NCI-H2196 treated with DMSO at 0.1 percent for 48 hours (cell line): ENCODE results near the gene SERPINA1.

Source experiments
- DNase-seq: peaks from one replicate; lab custom pipeline; 2025; ENCODE audit not compliant: unreplicated experiment; lab: John Stamatoyannopoulos, UW

The SERPINA1 gene

DNA sequence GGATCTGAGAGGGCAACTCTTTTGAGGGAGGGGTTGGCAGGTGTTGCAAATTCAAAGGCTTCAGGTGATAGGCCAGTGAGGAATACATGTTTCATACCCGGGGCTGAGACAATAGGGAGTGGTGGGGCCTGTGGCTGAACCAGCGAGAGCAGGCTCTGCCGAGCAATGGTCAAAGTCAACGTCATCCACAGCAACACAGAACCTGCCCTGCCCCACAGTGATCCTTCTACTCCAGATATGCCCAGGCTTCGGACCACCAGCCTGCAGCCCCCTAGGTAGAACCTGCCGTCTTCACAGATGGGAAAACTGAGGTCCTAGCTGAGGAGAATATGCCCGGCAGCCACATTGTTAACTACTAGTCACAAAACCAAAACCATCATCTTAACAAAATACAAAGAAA lies 4.1 kb downstream of the SERPINA1 start:
- DNase-seq: no peak

DNA sequence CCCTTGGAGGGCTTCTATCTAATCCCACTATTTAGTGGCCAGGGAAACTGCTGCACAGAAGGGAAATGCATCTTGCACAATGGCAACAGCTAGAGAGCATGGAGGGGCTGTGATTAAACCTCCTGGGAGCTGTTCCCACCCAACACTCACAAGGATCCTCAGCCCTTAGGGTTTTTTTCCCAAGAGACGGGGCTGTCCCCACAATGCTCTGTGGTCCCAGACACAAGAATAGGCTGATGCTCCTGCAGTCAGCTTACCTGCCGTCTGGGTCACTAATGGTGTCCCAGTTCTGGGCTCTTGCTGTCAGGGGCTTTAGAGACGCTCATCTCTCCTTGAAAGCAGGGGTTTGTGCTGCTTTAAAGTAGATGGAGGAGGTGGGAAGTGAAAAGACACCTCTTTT lies 4.6 kb downstream of the SERPINA1 start:
- no peak for DNase-seq

DNA sequence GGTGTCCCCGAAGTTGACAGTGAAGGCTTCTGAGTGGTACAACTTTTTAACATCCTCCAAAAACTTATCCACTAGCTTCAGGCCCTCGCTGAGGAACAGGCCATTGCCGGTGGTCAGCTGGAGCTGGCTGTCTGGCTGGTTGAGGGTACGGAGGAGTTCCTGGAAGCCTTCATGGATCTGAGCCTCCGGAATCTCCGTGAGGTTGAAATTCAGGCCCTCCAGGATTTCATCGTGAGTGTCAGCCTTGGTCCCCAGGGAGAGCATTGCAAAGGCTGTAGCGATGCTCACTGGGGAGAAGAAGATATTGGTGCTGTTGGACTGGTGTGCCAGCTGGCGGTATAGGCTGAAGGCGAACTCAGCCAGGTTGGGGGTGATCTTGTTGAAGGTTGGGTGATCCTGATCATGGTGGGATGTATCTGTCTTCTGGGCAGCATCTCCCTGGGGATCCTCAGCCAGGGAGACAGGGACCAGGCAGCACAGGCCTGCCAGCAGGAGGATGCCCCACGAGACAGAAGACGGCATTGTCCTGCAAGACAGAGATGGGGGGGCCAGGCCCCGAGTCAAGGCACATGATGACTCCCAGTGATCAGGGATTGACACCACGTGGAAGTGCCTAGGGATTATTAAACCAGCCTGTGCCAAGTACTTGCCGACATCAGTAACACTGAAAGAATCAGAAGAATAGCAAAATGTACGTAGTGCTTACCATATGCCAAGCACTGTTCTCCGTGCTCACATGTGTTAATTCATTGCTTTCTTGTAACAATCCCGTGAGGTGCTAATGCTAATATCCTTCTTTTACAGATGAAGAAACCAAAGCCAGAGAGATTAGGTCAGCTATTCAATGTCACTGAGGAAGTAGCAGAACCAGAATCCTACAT lies 5.4 kb downstream of the SERPINA1 start:
- no peak for DNase-seq

DNA sequence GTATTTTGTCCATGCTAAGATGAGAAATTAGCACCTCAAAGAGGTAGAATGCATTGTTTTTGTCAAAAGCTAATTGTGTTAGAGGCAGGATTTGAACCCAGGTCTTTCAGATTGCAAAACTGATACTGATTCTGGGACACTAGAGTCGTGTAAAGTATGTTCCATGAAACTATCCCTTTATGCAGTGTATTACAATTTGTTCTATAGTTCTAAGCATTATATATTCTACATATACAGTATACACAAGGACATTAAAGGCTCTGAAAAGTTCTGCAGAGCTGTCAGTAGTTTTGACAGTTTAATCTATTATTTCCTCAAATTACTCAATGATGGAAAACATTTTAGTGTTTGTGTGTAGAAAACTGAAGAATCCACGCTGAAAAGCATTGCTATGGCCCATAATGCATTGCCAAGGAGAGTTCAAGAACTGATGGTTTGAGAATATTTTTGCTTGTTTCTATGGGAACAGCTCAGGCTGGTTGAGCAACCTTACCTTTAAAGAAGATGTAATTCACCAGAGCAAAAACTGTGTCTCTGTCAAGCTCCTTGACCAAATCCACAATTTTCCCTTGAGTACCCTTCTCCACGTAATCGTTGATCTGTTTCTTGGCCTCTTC lies 6.2 kb downstream of the SERPINA1 start:
- DNase-seq: no peak

DNA sequence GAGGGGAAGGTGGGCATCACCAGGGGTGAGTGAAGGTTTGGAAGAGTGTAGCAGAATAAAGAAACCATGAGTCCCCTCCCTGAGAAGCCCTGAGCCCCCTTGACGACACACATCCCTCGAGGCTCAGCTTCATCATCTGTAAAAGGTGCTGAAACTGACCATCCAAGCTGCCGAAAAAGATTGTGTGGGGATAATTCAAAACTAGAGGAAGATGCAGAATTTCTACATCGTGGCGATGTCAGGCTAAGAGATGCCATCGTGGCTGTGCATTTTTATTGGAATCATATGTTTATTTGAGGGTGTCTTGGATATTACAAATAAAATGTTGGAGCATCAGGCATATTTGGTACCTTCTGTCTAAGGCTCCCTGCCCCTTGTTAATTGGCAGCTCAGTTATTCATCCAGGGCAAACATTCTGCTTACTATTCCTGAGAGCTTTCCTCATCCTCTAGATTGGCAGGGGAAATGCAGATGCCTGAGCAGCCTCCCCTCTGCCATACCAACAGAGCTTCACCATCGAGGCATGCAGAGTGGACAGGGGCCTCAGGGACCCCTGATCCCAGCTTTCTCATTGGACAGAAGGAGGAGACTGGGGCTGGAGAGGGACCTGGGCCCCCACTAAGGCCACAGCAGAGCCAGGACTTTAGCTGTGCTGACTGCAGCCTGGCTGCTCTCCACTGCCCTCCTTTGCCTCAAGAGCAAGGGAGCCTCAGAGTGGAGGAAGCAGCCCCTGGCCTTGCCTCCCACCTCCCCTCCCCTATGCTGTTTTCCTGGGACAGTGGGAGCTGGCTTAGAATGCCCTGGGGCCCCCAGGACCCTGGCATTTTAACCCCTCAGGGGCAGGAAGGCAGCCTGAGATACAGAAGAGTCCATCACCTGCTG lies 7.0 kb downstream of the SERPINA1 start:
- DNase-seq: no peak

DNA sequence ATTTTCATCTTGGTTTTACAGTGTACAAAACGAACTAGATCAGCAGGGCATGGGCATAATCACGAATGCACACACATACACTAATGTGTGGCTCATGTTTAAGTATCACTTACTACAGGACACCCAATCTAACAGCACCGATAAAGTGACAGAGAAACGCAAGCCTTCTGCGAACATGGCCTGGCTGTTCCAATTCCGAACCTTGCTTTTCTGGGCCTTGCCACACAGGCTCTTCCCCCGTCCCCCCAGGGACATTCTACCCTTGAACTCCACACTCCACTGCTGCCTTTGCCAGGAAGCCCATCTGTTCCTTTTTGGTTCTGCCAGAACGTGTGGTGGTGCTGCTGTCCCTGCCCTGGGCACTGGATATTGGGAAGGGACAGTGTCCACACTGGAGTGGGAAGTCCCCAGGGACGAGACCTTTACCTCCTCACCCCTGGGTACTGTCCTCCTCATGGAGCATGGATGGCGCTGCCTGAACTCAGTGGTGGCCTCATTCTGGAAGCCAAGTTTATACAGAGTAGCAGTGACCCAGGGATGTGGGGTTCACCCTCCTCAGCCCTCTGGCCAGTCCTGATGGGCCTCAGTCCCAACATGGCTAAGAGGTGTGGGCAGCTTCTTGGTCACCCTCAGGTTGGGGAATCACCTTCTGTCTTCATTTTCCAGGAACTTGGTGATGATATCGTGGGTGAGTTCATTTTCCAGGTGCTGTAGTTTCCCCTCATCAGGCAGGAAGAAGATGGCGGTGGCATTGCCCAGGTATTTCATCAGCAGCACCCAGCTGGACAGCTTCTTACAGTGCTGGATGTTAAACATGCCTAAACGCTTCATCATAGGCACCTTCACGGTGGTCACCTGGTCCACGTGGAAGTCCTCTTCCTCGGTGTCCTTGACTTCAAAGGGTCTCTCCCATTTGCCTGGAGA lies 7.9 kb downstream of the SERPINA1 start:
- DNase-seq: no peak

DNA sequence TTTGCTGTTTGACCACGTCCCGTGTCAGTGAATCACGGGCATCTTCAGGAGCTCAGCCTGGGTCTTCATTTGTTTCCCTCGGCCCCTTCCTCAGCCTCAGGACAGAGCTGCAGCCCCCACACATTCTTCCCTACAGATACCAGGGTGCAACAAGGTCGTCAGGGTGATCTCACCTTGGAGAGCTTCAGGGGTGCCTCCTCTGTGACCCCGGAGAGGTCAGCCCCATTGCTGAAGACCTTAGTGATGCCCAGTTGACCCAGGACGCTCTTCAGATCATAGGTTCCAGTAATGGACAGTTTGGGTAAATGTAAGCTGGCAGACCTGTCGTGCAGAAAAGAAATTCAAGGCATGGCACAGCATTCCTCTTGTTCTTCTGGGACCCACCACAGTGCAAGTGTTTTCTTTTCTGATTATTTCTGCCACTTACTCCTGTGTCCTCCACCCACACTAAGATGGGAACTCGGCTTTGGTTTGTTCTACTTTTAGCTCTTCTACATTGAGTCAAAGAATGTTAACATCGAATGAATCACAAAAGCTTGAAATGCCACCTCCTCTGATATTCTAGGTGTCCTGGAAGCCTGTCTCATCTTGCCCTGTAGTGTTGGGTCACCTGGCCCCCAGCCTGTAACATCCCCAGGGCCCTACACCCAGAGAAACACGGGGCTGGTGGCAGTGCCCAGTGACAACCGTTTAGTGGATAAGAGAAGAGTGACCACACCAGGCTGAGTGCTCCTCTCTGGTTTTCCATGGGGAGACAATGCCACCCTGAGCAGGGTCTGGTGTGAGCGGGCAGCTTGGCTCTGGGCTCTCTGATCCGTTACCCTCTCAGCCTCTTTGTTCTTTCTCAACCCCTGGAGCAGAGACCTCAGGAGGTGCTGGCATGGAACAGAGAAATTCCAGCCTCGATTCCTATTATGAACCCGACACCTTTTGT lies 8.8 kb downstream of the SERPINA1 start:
- no peak for DNase-seq

DNA sequence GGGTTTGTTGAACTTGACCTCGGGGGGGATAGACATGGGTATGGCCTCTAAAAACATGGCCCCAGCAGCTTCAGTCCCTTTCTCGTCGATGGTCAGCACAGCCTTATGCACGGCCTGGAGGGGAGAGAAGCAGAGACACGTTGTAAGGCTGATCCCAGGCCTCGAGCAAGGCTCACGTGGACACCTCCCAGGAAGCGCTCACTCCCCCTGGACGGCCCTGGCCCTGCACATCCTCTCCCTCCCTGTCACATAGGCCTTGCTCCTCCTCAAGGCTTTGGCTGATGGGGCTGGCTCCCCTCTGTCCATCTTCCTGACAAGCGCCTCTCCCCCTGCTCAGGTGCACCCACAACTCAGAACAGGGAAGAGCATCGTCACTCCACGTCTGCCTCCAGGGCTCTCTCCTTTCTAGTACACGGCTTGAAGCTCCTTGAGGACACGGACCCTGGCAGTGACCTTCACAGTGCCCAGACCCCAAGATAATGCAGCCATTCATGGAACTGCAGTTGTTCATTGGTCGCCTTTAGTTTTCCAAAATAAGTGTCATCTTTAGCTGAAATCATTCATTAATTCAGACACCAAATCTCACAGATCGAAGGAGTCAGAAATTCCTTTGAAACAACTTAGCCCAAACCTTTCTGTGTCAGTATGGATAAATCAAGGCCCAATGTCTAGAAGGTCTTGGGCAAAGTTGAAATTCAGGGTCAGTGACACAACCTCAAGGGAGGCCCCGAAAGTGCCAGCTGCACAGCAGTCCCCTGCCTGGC lies 9.7 kb downstream of the SERPINA1 start:
- DNase-seq: no peak

DNA sequence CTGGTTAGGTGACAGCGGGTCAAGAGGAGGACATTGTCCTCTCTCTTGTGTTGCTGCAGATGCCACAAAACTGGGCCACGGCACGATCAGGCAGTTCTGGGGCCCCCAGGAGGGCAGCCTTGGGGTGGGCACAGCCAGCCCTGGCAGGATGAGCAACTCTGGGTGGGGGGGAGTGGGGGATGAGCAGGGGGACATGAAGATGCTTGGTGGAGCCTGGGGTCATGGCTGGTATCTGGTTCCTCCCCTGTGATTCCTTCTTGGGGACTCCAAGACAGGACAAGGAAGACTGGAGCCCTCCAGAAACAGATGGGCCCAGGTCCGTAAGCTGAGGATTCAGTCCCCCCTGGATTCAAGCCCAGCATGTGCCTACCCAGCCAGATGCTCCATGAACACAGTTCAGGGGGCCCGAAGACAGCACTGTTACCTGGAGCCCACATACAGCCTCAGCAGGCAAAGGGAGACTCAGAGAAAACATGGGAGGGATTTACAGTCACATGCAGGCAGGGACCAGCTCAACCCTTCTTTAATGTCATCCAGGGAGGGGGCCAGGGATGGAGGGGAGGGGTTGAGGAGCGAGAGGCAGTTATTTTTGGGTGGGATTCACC lies 10.4 kb downstream of the SERPINA1 start:
- DNase-seq: no peak

DNA sequence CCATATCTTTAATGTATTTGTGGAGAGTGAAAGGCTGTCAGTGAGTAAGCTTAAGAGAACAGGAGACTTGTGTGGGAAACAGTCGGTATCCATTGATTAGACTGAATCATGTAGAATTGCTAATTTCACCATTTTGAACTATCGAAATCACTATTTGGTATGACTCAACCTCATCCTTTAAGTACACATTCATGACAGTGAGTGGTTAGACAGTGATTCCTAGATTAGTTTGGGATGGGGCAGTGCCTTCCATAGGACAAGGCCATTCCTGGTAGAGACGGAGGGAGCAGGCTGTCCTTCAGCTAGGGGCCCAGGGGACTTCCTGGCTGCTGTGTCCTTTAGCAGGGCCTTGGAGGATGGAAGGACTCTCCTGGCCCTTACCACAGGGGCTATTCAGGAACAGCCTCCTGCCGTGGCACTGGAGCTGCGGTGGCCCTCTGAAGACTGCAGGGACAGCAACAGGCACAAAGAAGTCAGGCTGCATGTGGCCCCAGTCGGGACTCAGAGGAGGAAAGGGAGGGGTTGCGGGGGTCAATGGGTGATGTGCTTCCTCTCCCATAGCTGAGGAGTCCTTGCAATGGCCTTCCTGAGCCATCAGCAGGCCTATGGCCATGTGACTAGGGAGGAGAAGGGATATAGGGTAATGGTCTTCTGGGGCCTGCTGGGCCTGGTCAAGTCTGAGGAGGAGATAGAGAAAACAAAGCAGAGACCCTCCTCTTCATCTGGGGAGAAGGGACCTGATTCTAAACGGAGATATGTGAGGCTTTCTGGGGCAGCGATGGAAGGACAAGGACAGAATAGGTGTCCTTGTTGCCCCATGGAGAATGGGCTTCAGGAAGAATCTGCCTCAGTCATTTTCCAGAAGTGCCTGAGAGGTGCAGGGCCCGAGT lies 11.2 kb downstream of the SERPINA1 start:
- no peak for DNase-seq

DNA sequence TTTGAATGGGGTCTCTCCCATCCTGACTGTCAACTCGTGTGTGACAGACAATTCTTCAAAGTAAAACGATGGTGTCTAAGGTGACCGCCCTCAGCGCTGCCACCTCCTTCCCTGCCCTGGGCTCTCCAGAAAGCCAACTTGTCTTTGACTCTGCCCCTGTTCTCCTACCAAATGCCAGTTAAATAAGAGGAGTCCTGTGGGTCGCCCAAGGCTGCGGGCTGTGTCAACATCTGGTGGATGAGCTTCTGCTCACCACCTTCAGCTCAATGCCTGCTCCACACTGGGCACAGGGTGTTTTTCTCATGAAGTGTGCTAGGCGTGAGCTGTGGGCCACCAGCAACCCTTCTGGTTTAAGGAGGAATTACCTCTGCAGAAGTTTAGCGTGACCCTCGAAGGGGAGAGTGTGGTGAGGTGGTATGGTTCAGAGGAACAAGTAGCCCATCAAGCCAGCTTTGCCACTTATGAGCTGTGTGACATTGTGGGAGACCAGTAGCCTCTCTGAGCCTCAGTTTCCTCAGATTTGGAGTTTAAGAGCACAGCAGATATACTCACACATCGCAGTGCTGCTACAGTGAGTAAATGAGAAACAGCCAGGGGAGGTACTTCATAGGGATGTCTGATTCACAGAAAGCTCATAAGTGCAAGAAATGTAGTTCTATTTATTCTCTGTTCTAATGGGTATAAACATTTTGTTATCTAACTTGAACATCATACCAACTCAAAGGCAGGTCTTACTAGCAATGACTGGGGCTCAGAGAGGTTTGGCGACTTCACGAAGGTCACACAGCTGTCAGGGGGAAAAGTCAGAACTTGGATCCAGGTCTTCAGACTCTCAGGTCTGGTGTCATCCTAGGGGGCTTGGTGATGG lies 12.1 kb downstream of the SERPINA1 start:
- DNase-seq: no peak

DNA sequence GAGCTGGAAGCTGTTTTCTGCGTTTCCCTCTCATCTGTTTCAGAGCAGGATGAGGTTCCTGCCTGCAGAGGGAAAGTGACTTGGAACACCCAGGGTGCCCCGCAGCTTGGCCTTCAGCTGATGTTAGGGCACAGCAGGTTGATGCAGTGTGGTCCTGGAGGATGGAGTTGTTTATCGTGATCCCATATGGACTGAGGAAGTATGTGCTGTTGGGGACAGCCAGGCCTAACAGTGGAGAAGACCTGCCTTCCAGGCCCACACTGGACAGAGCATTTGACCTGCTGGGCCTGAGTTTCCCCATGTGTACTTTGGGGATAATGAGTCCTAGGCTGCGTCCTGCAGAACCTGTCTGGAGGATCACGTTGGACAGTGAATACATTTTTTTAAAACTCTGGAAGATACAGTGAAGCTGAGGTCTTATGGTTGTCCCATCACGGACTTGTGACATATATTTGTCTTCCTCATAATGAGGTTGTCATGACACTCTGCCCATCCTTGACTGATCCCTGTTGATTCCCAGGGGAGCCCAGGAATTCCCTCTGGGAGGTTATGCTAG lies 12.8 kb downstream of the SERPINA1 start:
- no peak for DNase-seq

DNA sequence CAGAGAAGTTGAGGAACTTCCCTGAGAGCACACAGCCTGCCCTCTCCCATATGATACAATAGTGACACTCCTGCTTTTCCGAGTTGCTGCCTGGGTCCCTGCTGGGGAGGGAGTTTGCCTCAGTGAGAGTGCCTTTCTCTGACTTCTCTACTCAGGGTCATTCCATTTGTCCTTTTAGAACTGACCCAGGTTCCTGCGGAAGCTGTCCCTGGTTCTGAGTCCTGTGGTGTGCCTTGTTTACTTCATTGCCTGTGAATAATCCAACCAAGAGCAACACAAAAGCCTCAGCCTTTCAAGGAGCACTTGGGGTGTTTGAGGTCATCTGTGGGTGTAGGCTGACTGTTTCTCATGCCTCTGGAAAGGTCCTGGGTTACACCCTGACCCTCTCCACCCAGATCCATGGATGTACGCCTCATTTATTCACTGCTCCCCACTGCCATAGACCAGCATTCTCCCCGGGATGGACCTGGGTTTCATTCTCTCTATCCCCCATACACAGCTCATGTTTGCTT lies 13.6 kb downstream of the SERPINA1 start:
- no peak for DNase-seq

DNA sequence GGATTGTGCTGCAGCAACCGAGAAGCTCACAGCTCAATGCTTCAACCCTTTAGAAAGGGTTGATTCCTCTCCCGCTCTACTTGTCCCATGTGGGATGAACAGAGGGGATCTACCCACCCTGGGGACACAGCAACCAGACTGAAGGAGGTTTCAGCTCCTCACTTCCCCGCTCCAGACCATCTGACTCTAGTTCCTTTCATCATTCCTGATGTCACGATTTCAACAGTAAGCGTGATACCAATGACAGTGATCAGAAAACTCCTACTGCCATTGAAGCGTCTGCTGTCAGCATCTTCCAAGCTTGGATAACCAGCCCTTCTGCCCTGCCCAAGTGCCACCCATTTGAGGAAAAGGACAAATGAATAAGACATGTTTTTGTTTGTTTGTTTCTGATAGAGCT lies 14.3 kb downstream of the SERPINA1 start:
- DNase-seq: no peak

DNA sequence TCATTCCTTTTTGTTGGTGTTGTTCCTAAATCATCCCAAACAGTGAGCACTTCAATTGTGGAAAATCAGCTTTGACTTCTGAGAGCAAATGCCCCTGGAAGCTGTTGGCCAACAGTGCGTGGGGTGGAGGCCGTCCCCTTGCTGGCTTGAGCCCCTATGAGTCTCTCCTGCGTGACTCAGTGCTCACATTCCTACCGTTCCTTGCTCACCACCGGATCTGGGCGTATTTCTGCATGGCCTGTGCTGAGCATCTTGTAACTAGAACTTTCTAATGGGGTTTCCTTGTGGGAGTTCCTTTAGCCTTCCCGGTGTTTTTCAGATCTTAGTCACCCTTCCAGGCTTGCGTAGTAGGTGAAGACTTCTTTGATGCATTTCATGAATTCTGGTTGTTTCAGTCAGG lies 14.7 kb downstream of the SERPINA1 start:
- DNase-seq: no peak

DNA sequence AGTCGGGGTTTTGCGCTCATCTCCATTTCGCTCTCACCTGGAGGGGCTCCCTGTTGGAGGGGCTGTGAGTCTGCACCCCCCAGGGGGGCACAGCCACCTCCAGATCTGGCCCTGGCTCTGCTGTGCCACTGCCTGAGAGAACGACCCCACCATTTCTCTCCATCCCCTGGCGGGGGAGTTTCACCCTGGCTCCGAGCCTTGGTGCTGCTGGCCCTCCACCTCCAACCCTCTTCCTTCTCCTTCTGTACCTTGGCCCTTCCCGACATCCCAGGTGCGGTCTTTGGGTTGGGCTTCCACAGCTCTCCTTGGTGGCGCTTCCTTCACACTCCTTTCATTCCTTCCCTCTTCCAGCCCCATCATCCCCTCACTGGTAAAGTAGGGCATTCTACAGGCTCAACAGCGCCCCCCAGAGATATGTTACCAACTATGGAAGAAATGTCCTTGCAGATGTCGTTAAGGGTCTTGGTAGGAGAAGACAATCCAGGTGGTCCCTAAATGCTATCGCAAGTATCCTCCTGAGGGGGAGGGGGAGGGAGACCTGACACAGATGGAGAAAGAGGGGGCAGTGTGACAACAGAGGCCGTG lies 16.3 kb downstream of the SERPINA1 start:
- no peak for DNase-seq
